HCT116 (cell line): ENCODE data around the gene VAV2. TPM values are rescaled to one million over a fixed set of nuclear protein-coding genes. Genes with fewer than 3 reads are reported as not detected.

Experiments used
- ATAC-seq: fragments of 200-7000 bp; cut with Tn5 transposase; 2 replicates; pipeline ENCODE4 v1.9.1; 2020; ENCODE audit warnings: mild to moderate bottlenecking, moderate library complexity
- BruUV-seq: library from RNA; stranded (reverse); fragments of 400-500 nt; replicated peaks from 2 replicates; lab custom pipeline; 2021; lab: Mats Ljungman, UMichigan
- CTCF ChIA-PET: fragments of 300-600 bp; sonication (Branson Sonifier 250); formaldehyde crosslinking; loops from one replicate; lab custom pipeline; 2021; ENCODE audit warnings: antibody characterized with exemption; lab: Charles Lee
- POLR2A ChIA-PET: fragments of 300-600, 350-600 bp; sonication (Branson Sonifier 250); formaldehyde crosslinking; loops from one replicate; lab custom pipeline; 2021; ENCODE audit warnings: antibody characterized with exemption; lab: Charles Lee
- RAD21 ChIA-PET, 2 experiments: fragments of 300-600 bp; sonication (Branson Sonifier 250); formaldehyde crosslinking; loops; one replicate each; lab custom pipeline; 2023; ENCODE audit warnings: low total read pairs in 2 of 2; ENCODE audit not compliant: uncharacterized antibody in 2 of 2, unreplicated experiment in 2 of 2, low non-redundant PET in 1 of 2; lab: Charles Lee
- DNase-seq: peaks from one replicate; pipeline ENCODE4 v3.0.0-alpha.2; 2010; ENCODE audit warnings: low read depth, low spot score
- H2AFZ ChIP-seq: fragments of 200-600 bp; shearing (Covaris generic), sonication (generic); 2 replicates; pipeline ENCODE4 v1.6.1; 2017; ENCODE audit warnings: low read depth, mixed run types, mixed read lengths, antibody characterized with exemption, low read length; ENCODE audit not compliant: poor library complexity, severe bottlenecking
- H3K27ac ChIP-seq: 2 replicates; pipeline ENCODE4 v1.5.1; 2012; ENCODE audit warnings: low read depth, low read length
- H3K27me3 ChIP-seq: fragments of 200-600 bp; sonication (generic); 2 replicates; pipeline ENCODE4 v1.6.1; 2016; ENCODE audit warnings: mixed run types, low read length, mixed read lengths; ENCODE audit not compliant: insufficient read depth
- H3K36me3 ChIP-seq, 2 experiments: fragments of 200-500 bp in 1 of 2; fragments of 200-600 bp in 1 of 2; sonication (Bioruptor generic) in 1 of 2; sonication (generic) in 1 of 2; 2 replicates each; pipeline versions ENCODE4 v1.5.1 to v1.6.1; 2014 to 2016; ENCODE audit warnings: low read length in 2 of 2, inconsistent platforms in 1 of 2, mixed read lengths in 1 of 2, mixed run types in 1 of 2; ENCODE audit not compliant: insufficient read depth in 2 of 2, control insufficient read depth in 1 of 2
- H3K4me1 ChIP-seq, 2 experiments: fragments of 200-600 bp in 1 of 2; sonication (generic) in 1 of 2; 2 replicates each; pipeline versions ENCODE4 v1.5.1 to v1.6.1; 2012 to 2017; ENCODE audit warnings: low read length in 2 of 2, inconsistent platforms in 1 of 2, mild to moderate bottlenecking in 1 of 2, mixed read lengths in 1 of 2, mixed run types in 1 of 2, moderate library complexity in 1 of 2; ENCODE audit not compliant: insufficient read depth in 2 of 2, control insufficient read depth in 1 of 2
- H3K4me2 ChIP-seq: fragments of 200-600 bp; sonication (generic); 2 replicates; pipeline ENCODE4 v1.6.1; 2017; ENCODE audit warnings: mixed run types, low read length, mixed read lengths
- H3K4me3 ChIP-seq, 2 experiments: fragments of 200-600 bp in 1 of 2; sonication (generic) in 1 of 2; replicated peaks in 1 of 2; 2 replicates each; pipeline ENCODE4 v1.5.1; 2011 to 2016; ENCODE audit warnings: low read length in 2 of 2, control low read depth in 1 of 2, low read depth in 1 of 2, mild to moderate bottlenecking in 1 of 2, mixed read lengths in 1 of 2, mixed run types in 1 of 2
- H3K79me2 ChIP-seq: fragments of 200-600 bp; sonication (generic); 2 replicates; pipeline ENCODE4 v1.6.1; 2017; ENCODE audit warnings: mild to moderate bottlenecking, mixed run types, low read length, moderate library complexity, mixed read lengths; ENCODE audit not compliant: insufficient read depth
- H3K9ac ChIP-seq: fragments of 200-600 bp; sonication (generic); 2 replicates; pipeline ENCODE4 v1.6.1; 2016; ENCODE audit warnings: low read length, mixed read lengths
- H3K9me2 ChIP-seq: fragments of 200-600 bp; sonication (generic), shearing (Covaris generic); 2 replicates; pipeline ENCODE4 v1.6.1; 2017; ENCODE audit warnings: mixed run types, mild to moderate bottlenecking, moderate library complexity; ENCODE audit not compliant: insufficient read depth
- H3K9me3 ChIP-seq, 2 experiments: fragments of 200-500 bp in 1 of 2; fragments of 200-600 bp in 1 of 2; sonication (Bioruptor generic) in 1 of 2; sonication (generic) in 1 of 2; 2 replicates each; pipeline ENCODE4 v1.6.1; 2014 to 2017; ENCODE audit warnings: low read length in 2 of 2, mixed read lengths in 2 of 2, inconsistent platforms in 1 of 2, low read depth in 1 of 2, mild to moderate bottlenecking in 1 of 2, mixed run types in 1 of 2, moderate library complexity in 1 of 2; ENCODE audit not compliant: control insufficient read depth in 1 of 2, insufficient read depth in 1 of 2
- H4K20me1 ChIP-seq: fragments of 200-600 bp; sonication (generic), shearing (Covaris generic); 2 replicates; pipeline ENCODE4 v1.6.1; 2017; ENCODE audit warnings: mixed run types, mild to moderate bottlenecking, moderate library complexity; ENCODE audit not compliant: insufficient read depth
- CBX3 ChIP-seq: IDR thresholded peaks from 2 replicates; pipeline ENCODE4 v1.6.1; 2012; ENCODE audit warnings: low read depth
- CEBPB ChIP-seq: IDR thresholded peaks from 2 replicates; pipeline ENCODE4 v1.6.1; 2012; ENCODE audit warnings: low read depth
- EGR1 ChIP-seq: IDR thresholded peaks from 2 replicates; pipeline ENCODE4 v1.6.1; 2012; ENCODE audit warnings: low read depth
- ELF1 ChIP-seq: IDR thresholded peaks from 2 replicates; pipeline ENCODE4 v1.6.1; 2012; ENCODE audit warnings: low read depth, borderline replicate concordance
- EZH2phosphoT487 ChIP-seq: fragments of 200-600 bp; IDR thresholded peaks from 2 replicates; pipeline ENCODE4 v1.6.1; 2018; ENCODE audit warnings: antibody characterized with exemption, borderline replicate concordance
- FOSL1 ChIP-seq: IDR thresholded peaks from 2 replicates; pipeline ENCODE4 v1.6.1; 2012; ENCODE audit warnings: low read depth
- JUND ChIP-seq: IDR thresholded peaks from 2 replicates; pipeline ENCODE4 v1.6.1; 2012
- POLR2AphosphoS5 ChIP-seq: IDR thresholded peaks from 2 replicates; pipeline ENCODE4 v1.6.1; 2011; ENCODE audit warnings: mild to moderate bottlenecking, low read depth, low read length, moderate library complexity
- RAD21 ChIP-seq: IDR thresholded peaks from 2 replicates; pipeline ENCODE4 v1.6.1; 2012; ENCODE audit warnings: low read depth, mild to moderate bottlenecking
- SIN3A ChIP-seq: IDR thresholded peaks from 2 replicates; pipeline ENCODE4 v1.6.1; 2012; ENCODE audit warnings: low read depth
- ZFX ChIP-seq: fragments of 450-650 bp; IDR thresholded peaks from 2 replicates; pipeline ENCODE4 v1.6.1; 2017
- ZNF274 ChIP-seq: fragments of 200-500 bp; sonication (Bioruptor generic); IDR thresholded peaks from 2 replicates; pipeline ENCODE4 v1.6.1; 2014; ENCODE audit warnings: mild to moderate bottlenecking, low read depth, low read length, inconsistent platforms
- intact Hi-C: fragments of 100-400 bp; cut with micrococcal nuclease; formaldehyde crosslinking; loops from 2 replicates; pipeline ENCODE4 v1.10.0; 2022
- total RNA-seq: library from RNA; stranded (reverse); gene quantifications from one replicate; pipeline ENCODE4 v1.2.1, GENCODE V29; 2021; ENCODE audit not compliant: unreplicated experiment
- TF ChIP-seq, protein P1 (sequence below): IDR thresholded peaks from 2 replicates; pipeline ENCODE4 v1.6.1; 2012; ENCODE audit warnings: low read depth
- TF ChIP-seq, protein P2 (sequence below): IDR thresholded peaks from 2 replicates; pipeline ENCODE4 v1.6.1; 2011; ENCODE audit warnings: mild to moderate bottlenecking, low read length, moderate library complexity; ENCODE audit not compliant: insufficient replicate concordance; ENCODE audit errors: extremely low read depth

Gene VAV2
- total RNA-seq, 1 experiment from 2014 or later, result 33.2 TPM

DNA sequence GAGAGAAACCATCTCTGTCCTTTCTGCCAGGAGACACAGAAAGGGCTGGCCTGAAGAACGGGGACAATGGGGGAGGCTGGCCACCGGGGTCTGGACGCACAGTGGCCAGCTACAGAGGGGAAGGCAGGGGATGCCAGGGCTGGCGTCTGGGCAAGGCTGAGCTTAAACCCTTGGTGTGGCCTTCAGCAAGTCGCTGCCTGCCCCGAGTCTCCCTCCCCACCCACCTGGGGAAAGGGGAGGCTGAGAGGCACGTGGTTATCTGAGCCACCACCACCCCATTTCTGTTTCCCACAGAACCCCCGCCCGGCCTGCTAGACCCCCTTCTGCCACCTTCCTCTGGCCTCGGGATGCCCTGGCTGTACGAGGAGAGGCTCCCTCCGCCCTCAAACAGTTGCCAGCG is 115.3 kb downstream of the VAV2 start:
- Histone ChIP-seq H2AFZ (no peak overlapping the region), H3K27ac (no peak overlapping the region), H3K4me1 (peaks cover 48 to 58% of the 10 kb centered on the region in 2 experiments), H3K79me2 (peaks cover 43% of the 10 kb centered on the region; the same call in 1 of the 2 replicates), H3K9ac (no peak overlapping the region), H3K9me3 (no peaks in the 10 kb centered on the region), H4K20me1 (no peaks in the 10 kb centered on the region), H3K27me3 (no peaks in the 10 kb centered on the region), H3K36me3 (no peaks in the 10 kb centered on the region), H3K4me2 (no peak overlapping the region), H3K9me2 (no peaks in the 10 kb centered on the region), H3K4me3 (no peak overlapping the region)
- no peak for ATAC-seq
- intact Hi-C loops, result no loop called here
- ChIA-PET CTCF (no interaction called here), POLR2A (no interaction called here), RAD21 (no interaction called here)
- BruUV-seq, result no TSS peak
- TF ChIP-seq, protein P1, sequence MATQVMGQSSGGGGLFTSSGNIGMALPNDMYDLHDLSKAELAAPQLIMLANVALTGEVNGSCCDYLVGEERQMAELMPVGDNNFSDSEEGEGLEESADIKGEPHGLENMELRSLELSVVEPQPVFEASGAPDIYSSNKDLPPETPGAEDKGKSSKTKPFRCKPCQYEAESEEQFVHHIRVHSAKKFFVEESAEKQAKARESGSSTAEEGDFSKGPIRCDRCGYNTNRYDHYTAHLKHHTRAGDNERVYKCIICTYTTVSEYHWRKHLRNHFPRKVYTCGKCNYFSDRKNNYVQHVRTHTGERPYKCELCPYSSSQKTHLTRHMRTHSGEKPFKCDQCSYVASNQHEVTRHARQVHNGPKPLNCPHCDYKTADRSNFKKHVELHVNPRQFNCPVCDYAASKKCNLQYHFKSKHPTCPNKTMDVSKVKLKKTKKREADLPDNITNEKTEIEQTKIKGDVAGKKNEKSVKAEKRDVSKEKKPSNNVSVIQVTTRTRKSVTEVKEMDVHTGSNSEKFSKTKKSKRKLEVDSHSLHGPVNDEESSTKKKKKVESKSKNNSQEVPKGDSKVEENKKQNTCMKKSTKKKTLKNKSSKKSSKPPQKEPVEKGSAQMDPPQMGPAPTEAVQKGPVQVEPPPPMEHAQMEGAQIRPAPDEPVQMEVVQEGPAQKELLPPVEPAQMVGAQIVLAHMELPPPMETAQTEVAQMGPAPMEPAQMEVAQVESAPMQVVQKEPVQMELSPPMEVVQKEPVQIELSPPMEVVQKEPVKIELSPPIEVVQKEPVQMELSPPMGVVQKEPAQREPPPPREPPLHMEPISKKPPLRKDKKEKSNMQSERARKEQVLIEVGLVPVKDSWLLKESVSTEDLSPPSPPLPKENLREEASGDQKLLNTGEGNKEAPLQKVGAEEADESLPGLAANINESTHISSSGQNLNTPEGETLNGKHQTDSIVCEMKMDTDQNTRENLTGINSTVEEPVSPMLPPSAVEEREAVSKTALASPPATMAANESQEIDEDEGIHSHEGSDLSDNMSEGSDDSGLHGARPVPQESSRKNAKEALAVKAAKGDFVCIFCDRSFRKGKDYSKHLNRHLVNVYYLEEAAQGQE, result no peak
- no peak for TF ChIP-seq CBX3
- no peak for TF ChIP-seq ZFX
- TF ChIP-seq POLR2AphosphoS5, result no peak
- no peak for TF ChIP-seq EGR1
- no peak for TF ChIP-seq RAD21
- TF ChIP-seq, protein P2, sequence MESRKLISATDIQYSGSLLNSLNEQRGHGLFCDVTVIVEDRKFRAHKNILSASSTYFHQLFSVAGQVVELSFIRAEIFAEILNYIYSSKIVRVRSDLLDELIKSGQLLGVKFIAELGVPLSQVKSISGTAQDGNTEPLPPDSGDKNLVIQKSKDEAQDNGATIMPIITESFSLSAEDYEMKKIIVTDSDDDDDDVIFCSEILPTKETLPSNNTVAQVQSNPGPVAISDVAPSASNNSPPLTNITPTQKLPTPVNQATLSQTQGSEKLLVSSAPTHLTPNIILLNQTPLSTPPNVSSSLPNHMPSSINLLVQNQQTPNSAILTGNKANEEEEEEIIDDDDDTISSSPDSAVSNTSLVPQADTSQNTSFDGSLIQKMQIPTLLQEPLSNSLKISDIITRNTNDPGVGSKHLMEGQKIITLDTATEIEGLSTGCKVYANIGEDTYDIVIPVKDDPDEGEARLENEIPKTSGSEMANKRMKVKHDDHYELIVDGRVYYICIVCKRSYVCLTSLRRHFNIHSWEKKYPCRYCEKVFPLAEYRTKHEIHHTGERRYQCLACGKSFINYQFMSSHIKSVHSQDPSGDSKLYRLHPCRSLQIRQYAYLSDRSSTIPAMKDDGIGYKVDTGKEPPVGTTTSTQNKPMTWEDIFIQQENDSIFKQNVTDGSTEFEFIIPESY, result no peak
- no peak for TF ChIP-seq FOSL1
- TF ChIP-seq ZNF274, result no peak
- TF ChIP-seq JUND, result no peak
- TF ChIP-seq EZH2phosphoT487, result no peak
- no peak for TF ChIP-seq SIN3A
- no peak for TF ChIP-seq CEBPB
- TF ChIP-seq ELF1, result no peak
- no peak for DNase-seq
